ENCODE results near the gene MAML1. TPM values are rescaled to one million over a fixed set of nuclear protein-coding genes. Genes with fewer than 3 reads are reported as not detected.

MAML1 gene
- total and polyA plus RNA-seq, 2 experiments from 2014 or later, result 9.6 to 43.9 TPM

- no peaks in the 10 kb centered on the region; the same call in 1 of the 2 replicates for H3F3A ChIP-seq (replicated peaks; ENCODE audit: low read depth)
- H3K4me2 ChIP-seq, result no peak overlapping the region
- H3K9me2 ChIP-seq (ENCODE audit: insufficient read depth), result no peaks in the 10 kb centered on the region
- H3K36me3 ChIP-seq (ENCODE audit: insufficient read depth), result no peaks in the 10 kb centered on the region
- no peaks in the 10 kb centered on the region for H3K4me1 Mint-ChIP-seq
- H3K27me3 Mint-ChIP-seq (ENCODE audit: insufficient read depth, low read depth, poor library complexity), result peaks cover 2% of the 10 kb centered on the region
- H2AFZ ChIP-seq, result no peak overlapping the region
- no peak overlapping the region for H3K27ac Mint-ChIP-seq
- no peak for TF ChIP-seq CTCF (conservative IDR thresholded peaks at IDR 0.05; ENCODE audit: low read depth in 2 of 2)
- no peak for TF ChIP-seq CREB1 (CRISPR knock-in tag; IDR thresholded peaks at IDR 0.05; ENCODE audit: low read depth)
- no peak for TF ChIP-seq JUNB (IDR thresholded peaks at IDR 0.05; ENCODE audit: unreplicated experiment)
- no peak for TF ChIP-seq EZH2 (IDR thresholded peaks at IDR 0.05; ENCODE audit: low read depth, unreplicated experiment)
- TF ChIP-seq REST (IDR thresholded peaks at IDR 0.05; ENCODE audit: unreplicated experiment), result no peak
- no peak for TF ChIP-seq EZH2phosphoT487 (IDR thresholded peaks at IDR 0.05; ENCODE audit: unreplicated experiment)
- TF ChIP-seq ZNF331 (CRISPR knock-in tag; IDR thresholded peaks at IDR 0.05; ENCODE audit: low read depth), result no peak
- TF ChIP-seq STAT1 (IDR thresholded peaks at IDR 0.05; ENCODE audit: unreplicated experiment), result no peak
- no peak for TF ChIP-seq NANOG (IDR thresholded peaks at IDR 0.05; ENCODE audit: borderline replicate concordance)
- no peak for TF ChIP-seq POLR2AphosphoS5 (IDR thresholded peaks at IDR 0.05; ENCODE audit: low read depth)
- H3K4me3 Mint-ChIP-seq, result no peak overlapping the region
- H3K4me3 ChIP-seq, result no peak overlapping the region
- H4K20me1 ChIP-seq (replicated peaks; ENCODE audit: insufficient read depth), result no peaks in the 10 kb centered on the region
- ATAC-seq (peak; percentile 32; the same call in 2 of the 3 replicates), DNase-seq (ENCODE audit: low spot score) (no peak)
- no peak overlapping the region for H3K27ac ChIP-seq (ENCODE audit: low read depth)
- no peaks in the 10 kb centered on the region for H3K79me2 ChIP-seq (replicated peaks; ENCODE audit: insufficient read depth)
- no peaks in the 10 kb centered on the region for H3K27me3 ChIP-seq (ENCODE audit: insufficient read depth)
- peaks cover 6% of the 10 kb centered on the region; the same call in 2 of the 3 replicates for H3K9me3 Mint-ChIP-seq
- peaks cover 5% of the 10 kb centered on the region for H3K36me3 Mint-ChIP-seq (ENCODE audit: low read depth)
- H3K4me1 ChIP-seq (ENCODE audit: insufficient read depth), result no peaks in the 10 kb centered on the region
Observed at GRCh38 chr5:179786861-179787260, 54.2 kb downstream of the MAML1 start.

- Histone ChIP-seq H3K79me2 (replicated peaks; ENCODE audit: insufficient read depth) (no peaks in the 10 kb centered on the region), H3K36me3 (ENCODE audit: insufficient read depth) (no peaks in the 10 kb centered on the region), H3K9me2 (ENCODE audit: insufficient read depth) (no peaks in the 10 kb centered on the region), H3K27ac (ENCODE audit: low read depth) (no peak overlapping the region), H3F3A (replicated peaks; ENCODE audit: low read depth) (no peaks in the 10 kb centered on the region; the same call in 1 of the 2 replicates), H4K20me1 (replicated peaks; ENCODE audit: insufficient read depth) (no peaks in the 10 kb centered on the region), H3K4me1 (ENCODE audit: insufficient read depth) (no peaks in the 10 kb centered on the region), H2AFZ (no peak overlapping the region), H3K4me2 (no peak overlapping the region), H3K27me3 (ENCODE audit: insufficient read depth) (no peaks in the 10 kb centered on the region), H3K4me3 (no peak overlapping the region)
- no peak overlapping the region for H3K4me3 Mint-ChIP-seq
- no peak overlapping the region for H3K27ac Mint-ChIP-seq
- no peak for ATAC-seq
- H3K4me1 Mint-ChIP-seq, result peaks cover 4% of the 10 kb centered on the region; the same call in 2 of the 3 replicates
- peaks cover 4% of the 10 kb centered on the region for H3K27me3 Mint-ChIP-seq (ENCODE audit: insufficient read depth, low read depth, poor library complexity)
- DNase-seq (ENCODE audit: low spot score), result no peak
- peaks cover 5% of the 10 kb centered on the region for H3K36me3 Mint-ChIP-seq (ENCODE audit: low read depth)
- peaks cover 6% of the 10 kb centered on the region; the same call in 2 of the 3 replicates for H3K9me3 Mint-ChIP-seq
- TF ChIP-seq ETS1 (IDR thresholded peaks at IDR 0.05) (no peak), ZNF331 (CRISPR knock-in tag; IDR thresholded peaks at IDR 0.05; ENCODE audit: low read depth) (no peak), CREB1 (CRISPR knock-in tag; IDR thresholded peaks at IDR 0.05; ENCODE audit: low read depth) (no peak), JUNB (IDR thresholded peaks at IDR 0.05; ENCODE audit: unreplicated experiment) (no peak), EZH2phosphoT487 (IDR thresholded peaks at IDR 0.05; ENCODE audit: unreplicated experiment) (no peak), NANOG (IDR thresholded peaks at IDR 0.05; ENCODE audit: borderline replicate concordance) (no peak)
Observed at GRCh38 chr5:179788193-179788854, 55.7 kb downstream of the MAML1 start.

All from GM23338 (cell line).